Small intestine (tissue), 7 donors: ENCODE measurements around the gene CALCR. TPM values are rescaled to one million over a fixed set of nuclear protein-coding genes. Genes with fewer than 3 reads are reported as not detected.

Experiments used
- DNase-seq, 2 donors: peaks; one replicate each; pipeline versions ENCODE4 v3.0.0 to v3.0.0-alpha.2; 2013
- FAIRE-seq: peaks from 2 replicates; lab custom pipeline; 2012; peaks lifted over from hg19 to GRCh38; lab: Jason Lieb, UNC
- H3K27ac ChIP-seq, 3 donors: one replicate each; pipeline ENCODE4 v1.5.1; 2013; ENCODE audit warnings: low read length in 2 of 3, mild to moderate bottlenecking in 2 of 3, control low read depth in 1 of 3, inconsistent platforms in 1 of 3, low read depth in 1 of 3, moderate library complexity in 1 of 3
- H3K27me3 ChIP-seq, 3 donors: one replicate each; pipeline ENCODE4 v1.6.1; 2013; ENCODE audit warnings: low read length in 3 of 3, inconsistent platforms in 1 of 3; ENCODE audit not compliant: control insufficient read depth in 3 of 3, insufficient read depth in 3 of 3
- H3K36me3 ChIP-seq, 3 donors: one replicate each; pipeline ENCODE4 v1.6.1; 2013; ENCODE audit warnings: low read length in 3 of 3, inconsistent platforms in 1 of 3, low read depth in 1 of 3, mild to moderate bottlenecking in 1 of 3, moderate library complexity in 1 of 3; ENCODE audit not compliant: control insufficient read depth in 3 of 3, insufficient read depth in 2 of 3
- H3K4me1 ChIP-seq, 3 donors: one replicate each; pipeline ENCODE4 v1.6.1; 2013; ENCODE audit warnings: low read length in 2 of 3, inconsistent platforms in 1 of 3, low read depth in 1 of 3, mild to moderate bottlenecking in 1 of 3, moderate library complexity in 1 of 3; ENCODE audit not compliant: control insufficient read depth in 3 of 3, insufficient read depth in 2 of 3
- H3K4me3 ChIP-seq, 3 donors: one replicate each; pipeline ENCODE4 v1.5.1; 2013; ENCODE audit warnings: low read length in 3 of 3, control low read depth in 1 of 3, inconsistent platforms in 1 of 3, low read depth in 1 of 3, mild to moderate bottlenecking in 1 of 3, moderate library complexity in 1 of 3
- H3K9me3 ChIP-seq, 2 donors: one replicate each; pipeline ENCODE4 v1.6.1; 2013; ENCODE audit warnings: low read depth in 1 of 2, low read length in 1 of 2; ENCODE audit not compliant: control insufficient read depth in 2 of 2, insufficient read depth in 1 of 2
- WGBS, 3 donors: extraction: QIAGEN DNeasy Blood & Tissue Kit; methylation state at CpG; one replicate each; pipeline ENCODE4 v1.1.7; 2013; 5-methylcytosine and 5-hydroxymethylcytosine counted together
- polyA plus RNA-seq, 4 donors: library from polyadenylated mRNA; stranded (reverse) in 3 of 4; unstranded in 1 of 4; fragments of 200-250 nt in 3 of 4; fragments of 120-200 nt in 1 of 4; gene quantifications; one replicate each; pipeline versions ENCODE4 v1.2.1 to v1.2.3, GENCODE V29; 2013
- donor health status: healthy with polysubstance abuse.
- donor health status: control.
- donor health status: control.
- donor health status: Bipolar disorder and iron deficiency.
- donor health status: healthy.

Gene CALCR
- polyA plus RNA-seq, 4 donors: 0.53 TPM; not detected in 3

DNA sequence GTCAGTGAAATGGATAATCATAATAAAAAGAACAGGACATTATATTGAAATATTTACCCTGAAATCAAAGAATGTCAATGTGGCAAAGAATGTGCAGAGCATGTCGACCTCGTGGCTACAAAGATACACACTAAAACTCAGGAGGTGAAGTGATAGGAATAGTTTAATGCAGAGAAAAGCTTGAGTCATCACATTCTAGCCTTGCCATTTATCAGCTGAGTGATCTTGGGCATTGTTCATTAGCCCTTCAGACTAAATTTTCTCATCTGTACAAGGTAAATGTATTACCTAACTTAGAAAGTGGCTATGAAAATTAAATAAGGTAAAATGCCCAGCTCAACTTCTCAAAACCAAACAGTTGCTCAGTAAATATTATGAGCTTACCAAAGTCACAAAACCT lies 22.6 kb downstream of the CALCR start:
- no peaks in the 10 kb centered on the region for H3K36me3 ChIP-seq
- no peaks in the 10 kb centered on the region for H3K4me1 ChIP-seq
- H3K4me3 ChIP-seq: no peak overlapping the region
- H3K27me3 ChIP-seq: no peaks in the 10 kb centered on the region
- DNase-seq (no peak), FAIRE-seq (no peak)
- H3K9me3 ChIP-seq: no peaks in the 10 kb centered on the region
- 79 to 84% (median 81%) methylated on average over 2 of the region's 2 CpGs for WGBS, 3 donors
- no peak overlapping the region for H3K27ac ChIP-seq

DNA sequence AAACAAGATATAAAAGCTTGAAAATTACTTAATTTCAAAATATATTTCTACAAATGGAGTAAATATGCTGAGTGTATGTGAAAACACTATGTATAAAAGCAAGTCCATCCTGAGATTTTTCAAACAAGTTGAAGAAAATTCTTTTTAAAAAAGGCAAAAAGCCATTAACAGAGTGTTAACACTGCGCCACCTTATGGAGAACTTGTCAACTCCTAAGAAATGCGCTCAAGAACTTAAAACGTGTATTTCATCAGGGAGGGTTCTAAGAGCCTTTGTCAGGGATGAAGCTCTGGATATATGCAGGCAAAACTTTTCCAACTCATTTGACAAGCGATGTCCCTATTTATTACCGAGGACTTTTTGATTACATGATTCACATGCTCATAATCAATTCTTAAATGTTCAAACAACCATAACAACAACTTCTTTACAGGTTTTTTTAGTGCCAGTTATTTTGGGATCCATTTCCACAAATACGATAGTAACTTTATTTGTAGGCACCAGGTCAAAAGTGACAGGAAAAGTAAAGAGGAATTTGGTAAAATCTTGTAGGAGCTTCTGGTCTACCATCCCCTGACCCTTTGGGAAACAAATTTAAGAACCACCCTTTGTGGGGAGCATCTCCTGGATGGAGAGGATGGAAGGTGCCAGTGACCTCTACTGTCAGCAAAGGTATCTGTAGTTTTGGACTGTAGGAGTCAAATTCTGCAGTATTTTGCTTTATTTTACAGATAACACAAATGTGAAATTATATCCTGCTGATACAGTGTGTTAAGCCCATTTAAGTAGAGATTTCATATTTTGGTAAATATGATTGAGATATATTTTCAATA lies 23.2 kb downstream of the CALCR start:
- no peak overlapping the region for H3K27ac ChIP-seq
- peak; percentile 3 to 20 for DNase-seq
- H3K9me3 ChIP-seq: no peaks in the 10 kb centered on the region
- no peaks in the 10 kb centered on the region for H3K27me3 ChIP-seq
- no peaks in the 10 kb centered on the region for H3K36me3 ChIP-seq
- WGBS, 3 donors: 21 to 26% (median 22%) methylated on average over 6 of the region's 6 CpGs
- no peak for FAIRE-seq
- H3K4me1 ChIP-seq: no peaks in the 10 kb centered on the region
- H3K4me3 ChIP-seq: no peak overlapping the region

- Histone ChIP-seq H3K4me3 (no peak overlapping the region), H3K36me3 (no peaks in the 10 kb centered on the region), H3K9me3 (no peaks in the 10 kb centered on the region), H3K27me3 (no peaks in the 10 kb centered on the region), H3K27ac (no peak overlapping the region), H3K4me1 (no peaks in the 10 kb centered on the region)
- FAIRE-seq: no peak
- WGBS, 3 donors: 61 to 75% (median 68%) methylated on average over 3 of the region's 3 CpGs
- no peak for DNase-seq
Measured at GRCh38 chr7:93547716-93548115, 26.8 kb downstream of the CALCR start.

DNA sequence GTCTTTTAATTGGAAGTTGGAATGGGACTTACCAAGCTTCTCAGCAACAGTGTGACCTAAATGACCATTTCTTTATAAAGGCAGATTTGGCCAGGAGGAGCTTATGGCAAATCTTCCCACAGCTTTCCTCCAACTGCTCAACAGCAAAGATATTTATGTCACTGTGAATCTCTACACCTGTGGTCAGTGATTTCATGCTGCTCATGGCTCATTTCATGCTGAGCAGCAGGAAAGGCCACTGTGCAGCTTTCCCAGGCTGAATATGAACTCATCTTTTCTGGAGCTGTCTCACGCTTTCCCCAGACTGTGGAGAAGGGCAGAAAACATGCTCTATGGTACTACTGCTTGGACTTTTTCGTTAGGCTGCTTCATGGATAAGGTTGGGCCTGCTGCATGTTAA lies 29.8 kb downstream of the CALCR start:
- H3K27me3 ChIP-seq: no peaks in the 10 kb centered on the region
- no peaks in the 10 kb centered on the region for H3K4me1 ChIP-seq
- 65 to 77% (median 67%) methylated on average over 2 of the region's 2 CpGs for whole genome bisulfite sequencing, 3 donors

GRCh38 chr7:93538061-93538460 lies 36.5 kb downstream of the CALCR start:
- 17 to 29% (median 29%) methylated on average over 1 of the region's 1 CpG for WGBS, 3 donors
- no peak for FAIRE-seq
- H3K9me3 ChIP-seq: no peaks in the 10 kb centered on the region

More for the DNA sequence above, 29.8 kb downstream of the CALCR start:
- no peaks in the 10 kb centered on the region for H3K36me3 ChIP-seq
- DNase-seq (no peak), FAIRE-seq (no peak)
- H3K27ac ChIP-seq: no peak overlapping the region
- H3K4me3 ChIP-seq: no peak overlapping the region
- no peaks in the 10 kb centered on the region for H3K9me3 ChIP-seq

GRCh38 chr7:93535616-93536015 lies 38.9 kb downstream of the CALCR start:
- no peak overlapping the region for H3K4me3 ChIP-seq
- no peak for DNase-seq
- FAIRE-seq: no peak
- H3K9me3 ChIP-seq: no peaks in the 10 kb centered on the region
- no peaks in the 10 kb centered on the region for H3K27me3 ChIP-seq
- H3K27ac ChIP-seq: no peak overlapping the region
- H3K36me3 ChIP-seq: no peaks in the 10 kb centered on the region
- H3K4me1 ChIP-seq: no peaks in the 10 kb centered on the region

More at GRCh38 chr7:93538061-93538460, 36.5 kb downstream of the CALCR start:
- no peak for DNase-seq
- Histone ChIP-seq H3K27me3 (no peaks in the 10 kb centered on the region), H3K27ac (no peak overlapping the region), H3K4me1 (no peaks in the 10 kb centered on the region), H3K36me3 (no peaks in the 10 kb centered on the region), H3K4me3 (no peak overlapping the region)

DNA sequence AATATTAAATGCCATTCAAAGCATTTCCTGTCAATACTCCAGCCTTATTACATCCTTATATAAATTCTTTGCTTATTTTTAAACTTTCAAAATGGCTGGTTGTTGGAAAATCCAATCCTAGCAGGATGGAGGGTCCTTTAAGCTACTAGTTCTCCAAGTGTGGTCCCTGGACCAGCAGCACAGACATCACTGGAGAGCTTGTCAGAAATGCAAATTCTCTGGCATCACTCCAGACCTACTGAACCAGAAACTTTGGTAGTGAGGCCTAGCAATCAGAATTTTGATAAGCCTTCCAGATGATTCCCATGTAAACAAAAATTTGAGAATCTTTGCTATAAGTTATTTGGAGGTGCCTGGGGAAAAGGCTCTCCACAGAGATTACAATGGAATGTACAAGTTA lies 43.8 kb downstream of the CALCR start:
- Histone ChIP-seq H3K9me3 (no peaks in the 10 kb centered on the region), H3K27me3 (no peaks in the 10 kb centered on the region), H3K4me3 (no peak overlapping the region), H3K36me3 (no peaks in the 10 kb centered on the region), H3K27ac (no peak overlapping the region), H3K4me1 (no peaks in the 10 kb centered on the region)
- no peak for FAIRE-seq
- no peak for DNase-seq

- Histone ChIP-seq H3K27me3 (no peaks in the 10 kb centered on the region), H3K9me3 (no peaks in the 10 kb centered on the region), H3K4me3 (no peak overlapping the region), H3K4me1 (no peaks in the 10 kb centered on the region), H3K27ac (no peak overlapping the region), H3K36me3 (no peaks in the 10 kb centered on the region)
- WGBS, 3 donors: 88 to 92% (median 88%) methylated on average over 4 of the region's 4 CpGs
- DNase-seq: no peak
- FAIRE-seq: no peak
Measured at GRCh38 chr7:93516834-93517233, 57.7 kb downstream of the CALCR start.

DNA sequence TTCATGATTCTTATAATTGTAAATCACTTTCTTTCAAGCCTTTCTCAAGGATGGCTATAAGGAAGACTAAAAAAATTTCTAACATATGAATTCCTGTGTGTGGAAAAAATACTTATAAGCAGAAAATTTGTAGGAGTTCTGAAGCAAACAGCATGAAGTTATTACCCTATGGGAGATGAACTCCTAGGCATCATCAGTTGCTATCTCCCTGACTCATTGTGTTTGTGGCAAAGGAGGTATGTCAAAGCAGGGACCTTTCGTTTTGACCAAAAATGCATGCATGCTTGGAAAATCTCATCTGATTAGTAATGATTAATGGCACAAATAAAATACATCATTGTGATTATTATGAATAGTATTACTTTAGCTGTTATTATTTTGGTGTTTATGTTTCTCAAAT lies 59.4 kb downstream of the CALCR start:
- DNase-seq: no peak
- Histone ChIP-seq H3K9me3 (no peaks in the 10 kb centered on the region), H3K4me3 (no peak overlapping the region), H3K4me1 (no peaks in the 10 kb centered on the region), H3K36me3 (no peaks in the 10 kb centered on the region), H3K27ac (no peak overlapping the region), H3K27me3 (no peaks in the 10 kb centered on the region)
- WGBS, 3 donors: 54 to 56% (median 54%) methylated on average over 1 of the region's 1 CpG
- FAIRE-seq: no peak
